ENCODE measurements around the gene COL20A1.
"Not testable (repeated sequence)": the region's sequence is repeated elsewhere in the genome, so short reads cannot be mapped to it uniquely, and the experiment has no call there.

Gene COL20A1

DNA sequence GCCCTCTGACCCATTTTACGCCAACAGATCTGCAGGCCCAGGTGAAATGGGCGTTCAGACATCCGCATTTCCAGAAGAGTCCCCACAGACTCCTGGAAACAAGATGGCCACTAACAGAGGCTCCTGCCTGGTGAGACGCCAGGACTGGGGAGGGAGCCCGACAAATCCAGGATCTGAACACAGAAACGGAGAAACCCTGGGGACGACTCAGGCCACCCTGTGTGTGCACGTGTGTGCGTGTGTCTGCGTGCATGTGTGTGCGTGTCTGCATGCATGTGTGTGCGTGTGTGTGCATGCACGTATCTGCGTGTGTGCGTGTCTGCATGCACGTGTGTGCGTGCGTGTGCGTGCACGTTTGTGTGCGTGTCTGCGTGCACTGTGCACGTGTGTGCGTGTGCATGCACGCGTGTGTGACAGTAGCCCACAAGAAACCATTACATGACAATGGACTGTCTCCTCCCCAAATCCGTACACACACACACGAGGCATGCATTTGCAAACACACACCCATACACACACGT, 43.3 kb downstream of the COL20A1 start:
- DNase-seq, result no peak

GRCh38 chr20:63337786-63338420, 44.9 kb downstream of the COL20A1 start:
- no peak for DNase-seq

DNA sequence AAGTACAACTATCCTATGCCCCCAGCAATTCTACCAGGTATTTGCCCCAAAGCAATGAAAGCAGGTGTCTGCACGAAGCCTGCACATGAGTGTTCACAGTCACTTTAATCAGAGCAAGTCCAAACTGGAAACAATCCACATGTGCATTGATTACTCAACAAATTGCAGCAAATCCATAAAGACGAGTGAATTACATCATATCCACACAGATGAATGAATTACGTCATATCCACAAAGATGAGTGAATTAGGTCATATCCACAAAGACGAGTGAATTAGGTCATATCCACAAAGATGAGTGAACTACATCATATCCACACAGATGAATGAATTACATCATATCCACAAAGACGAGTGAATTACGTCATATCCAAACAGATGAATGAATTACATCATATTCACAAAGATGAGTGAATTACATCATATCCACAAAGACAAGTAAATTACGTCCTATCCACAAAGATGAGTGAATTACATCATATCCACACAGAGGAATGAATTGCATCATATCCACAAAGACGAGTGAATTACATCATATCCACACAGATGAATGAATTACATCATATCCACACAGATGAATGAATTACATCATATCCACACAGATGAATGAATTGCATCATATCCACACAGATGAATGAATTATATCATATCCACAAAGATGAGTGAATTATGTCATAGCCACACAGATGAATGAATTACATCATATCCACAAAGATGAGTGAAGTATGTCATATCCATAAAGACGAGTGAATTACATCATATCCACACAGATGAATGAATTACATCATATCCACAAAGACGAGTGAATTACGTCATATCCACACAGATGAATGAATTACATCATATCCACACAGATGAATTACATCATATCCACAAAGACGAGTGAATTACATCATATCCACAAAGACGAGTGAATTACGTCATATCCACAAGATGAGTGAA, 46.4 kb downstream of the COL20A1 start:
- DNase-seq, result not testable (repeated sequence)

GRCh38 chr20:63340158-63340688, 47.2 kb downstream of the COL20A1 start:
- DNase-seq, result not testable (repeated sequence)

DNA sequence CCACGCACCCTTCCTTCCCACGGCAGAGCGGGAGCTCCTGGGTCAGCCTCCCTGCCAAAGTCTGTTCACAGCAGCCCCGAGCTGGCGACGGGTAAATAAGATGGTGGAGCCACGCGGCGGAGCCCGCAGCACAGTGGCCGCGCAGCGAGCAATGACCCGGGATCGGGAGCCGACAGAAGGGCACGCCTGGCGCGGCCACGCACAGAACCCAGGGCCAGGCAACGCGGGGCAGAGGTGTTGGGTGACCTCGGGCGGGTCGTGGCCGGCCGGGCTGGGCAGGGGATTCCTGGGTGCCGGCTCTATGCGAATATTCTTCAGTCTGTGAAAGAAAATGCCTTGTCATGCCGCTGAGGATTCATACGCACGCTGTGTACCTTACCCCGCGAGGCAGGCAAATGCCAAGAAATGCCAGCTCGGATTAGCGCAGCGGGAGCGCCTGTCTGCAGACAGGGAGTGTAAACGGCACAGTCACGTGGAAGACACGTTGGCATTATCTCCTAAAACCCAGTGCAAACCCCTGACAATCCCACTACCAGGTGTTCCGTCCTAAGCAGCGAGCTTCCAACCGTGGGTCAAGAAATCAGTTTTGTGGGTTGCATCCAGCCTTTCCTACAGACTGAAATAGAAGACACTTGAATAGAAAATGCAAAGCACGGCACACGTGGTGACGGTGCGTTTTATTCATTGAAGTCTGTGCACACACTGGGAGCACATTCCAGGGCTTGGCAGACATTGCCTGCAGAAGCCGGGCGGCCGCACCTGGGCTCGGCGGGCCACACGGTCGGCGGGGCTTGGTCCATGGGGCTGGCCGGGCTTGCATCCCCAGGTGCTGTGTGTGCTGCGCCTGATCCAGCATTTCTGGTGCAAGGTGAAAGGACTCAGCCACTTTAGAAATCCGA, 49.8 kb downstream of the COL20A1 start:
- DNase-seq, result no peak

DNA sequence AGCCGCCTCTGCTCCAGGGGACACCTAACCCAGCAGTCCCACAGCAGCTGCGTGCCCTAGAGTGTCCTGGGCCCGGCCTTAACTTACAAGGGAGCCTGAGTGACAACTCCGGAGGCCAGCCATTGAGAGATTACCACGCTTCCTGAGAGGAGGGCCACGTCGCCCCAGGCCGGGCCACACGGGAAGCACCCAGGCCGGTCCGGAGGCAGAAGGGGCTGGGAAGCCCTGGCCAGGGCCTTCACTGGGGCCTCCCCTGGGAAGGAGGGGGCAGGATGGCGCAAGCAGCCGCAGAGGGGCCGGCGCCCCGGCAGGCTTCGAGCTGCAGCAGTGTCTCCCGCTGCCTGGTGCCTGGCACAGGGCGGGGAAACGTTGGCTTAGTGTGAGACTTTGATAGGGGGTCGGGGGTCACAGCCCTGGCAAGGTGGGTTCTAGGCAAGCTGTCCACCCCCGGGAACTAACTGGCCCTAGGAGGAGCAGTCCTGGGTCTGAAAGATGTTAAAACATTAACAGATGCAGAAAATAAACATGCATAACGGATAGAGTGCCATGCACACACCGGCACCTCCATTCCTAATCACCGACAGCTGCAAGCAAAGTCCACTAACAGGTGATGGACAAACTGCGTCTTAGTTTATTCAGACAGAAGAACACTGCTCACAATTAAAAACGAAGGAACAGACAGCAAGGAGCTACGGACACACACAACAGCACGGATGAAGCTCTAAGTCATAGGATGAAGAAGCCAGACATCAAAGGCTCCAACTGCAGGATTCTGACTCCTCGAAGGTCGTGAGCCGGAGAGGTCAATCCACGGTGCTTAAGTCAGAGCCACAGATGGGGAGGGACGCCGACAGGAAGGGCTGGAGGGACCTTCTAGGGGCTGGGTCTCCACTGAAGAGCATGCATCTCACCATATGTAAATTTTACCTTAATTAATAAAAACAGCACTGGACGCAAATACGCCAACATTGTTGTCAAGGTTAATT, 50.8 kb downstream of the COL20A1 start:
- no peak for DNase-seq

- DNase-seq, result no peak
These were observed 51.8 kb downstream of the COL20A1 start for GRCh38 chr20:63344616-63345327.

DNA sequence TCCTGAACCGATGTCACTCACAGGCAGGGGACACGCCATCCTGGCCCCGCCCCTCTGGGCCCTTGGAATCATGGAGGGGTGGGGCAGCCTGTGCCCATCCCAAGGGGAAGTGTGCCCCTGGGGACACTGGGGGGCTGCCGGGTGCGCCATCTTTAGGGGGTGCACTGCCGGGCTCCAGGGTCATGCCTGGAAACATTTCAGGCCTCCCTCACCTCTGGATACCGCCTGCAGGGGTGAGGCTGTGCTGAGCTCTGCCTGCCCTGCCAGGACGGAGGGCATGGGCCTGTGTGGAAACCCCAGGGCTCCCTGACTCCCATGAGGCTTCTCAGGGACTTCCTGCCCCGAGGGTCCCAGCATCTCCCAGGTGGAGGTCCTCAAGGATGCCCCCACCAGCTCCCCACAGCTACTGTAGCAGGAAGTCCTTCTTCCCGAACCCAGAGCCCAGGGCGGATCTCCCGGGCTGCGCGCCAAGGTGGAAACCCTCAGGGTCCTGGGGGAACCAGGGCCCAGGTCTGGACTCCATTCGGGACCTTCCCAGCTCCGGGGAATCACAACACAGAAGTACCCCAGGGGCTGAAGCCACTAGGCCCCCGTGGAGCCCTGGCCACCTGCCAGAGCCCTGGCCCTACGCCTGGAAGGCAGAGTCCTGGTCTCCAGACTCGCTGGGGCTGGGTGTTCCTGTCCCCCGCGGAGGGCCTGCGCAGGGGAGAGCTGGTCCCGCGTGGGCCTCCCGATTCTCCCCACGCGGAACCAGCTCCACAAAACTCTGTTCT, 52.5 kb downstream of the COL20A1 start:
- no peak for DNase-seq

- DNase-seq, result no peak
These were observed 53.4 kb downstream of the COL20A1 start for GRCh38 chr20:63346131-63347080.

- no peak for DNase-seq
These were observed 54.2 kb downstream of the COL20A1 start for GRCh38 chr20:63347081-63347741.

- no peak for DNase-seq
These were observed 55.2 kb downstream of the COL20A1 start for GRCh38 chr20:63347950-63348827.

DNA sequence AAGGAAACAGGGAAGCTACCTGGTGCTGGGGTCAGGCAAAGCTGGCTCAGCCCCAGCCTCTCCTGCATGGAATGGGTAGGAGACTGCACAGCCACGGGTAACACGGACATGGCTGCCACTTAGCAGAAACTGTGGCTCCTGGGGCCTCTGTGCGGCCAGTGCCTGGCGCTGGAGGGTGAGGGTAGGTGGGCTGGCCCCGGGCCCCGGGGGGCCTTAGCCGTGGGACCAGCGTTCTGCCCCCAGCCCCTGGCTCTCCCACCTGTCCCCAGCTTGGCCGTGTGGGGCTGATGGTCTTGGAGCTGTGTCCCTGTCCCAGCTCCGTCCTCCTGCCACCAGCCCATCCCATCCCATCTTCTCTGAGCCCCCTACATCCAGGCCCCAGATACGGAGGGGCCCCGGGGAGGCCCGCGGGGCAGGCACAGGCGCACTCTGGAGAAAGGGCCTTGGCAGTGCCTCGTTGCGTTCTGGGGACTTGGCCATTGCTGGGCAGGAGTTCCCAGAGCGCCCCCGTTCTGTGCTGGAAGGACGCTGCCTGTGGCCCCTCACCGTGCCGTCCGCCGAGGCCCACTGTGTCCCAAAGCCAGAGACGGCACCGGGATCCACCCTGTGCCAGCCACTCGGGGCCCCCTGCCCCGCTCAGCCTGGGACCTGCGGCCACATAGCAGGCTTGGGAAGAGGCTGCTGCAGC, 56.0 kb downstream of the COL20A1 start:
- DNase-seq, result no peak

DNA sequence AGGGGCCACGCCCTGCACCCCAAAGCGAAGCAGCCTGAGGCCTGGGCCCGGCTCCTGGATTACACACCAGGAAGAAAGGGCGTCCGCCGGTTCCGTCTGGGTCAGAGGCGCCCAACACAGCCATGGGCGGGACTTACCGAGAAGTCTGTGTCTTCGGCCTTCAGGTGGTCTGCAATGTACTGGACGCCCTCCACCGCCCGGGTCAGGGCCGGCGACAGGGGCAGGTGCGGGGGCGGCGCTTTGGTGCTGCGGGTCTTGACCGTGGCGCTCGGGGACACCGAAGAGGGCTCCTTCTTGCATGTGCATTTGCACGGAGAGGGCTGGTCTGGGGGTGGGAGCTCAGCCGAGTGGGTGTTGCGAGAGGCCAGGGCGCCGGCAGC, 56.5 kb downstream of the COL20A1 start:
- no peak for DNase-seq

DNA sequence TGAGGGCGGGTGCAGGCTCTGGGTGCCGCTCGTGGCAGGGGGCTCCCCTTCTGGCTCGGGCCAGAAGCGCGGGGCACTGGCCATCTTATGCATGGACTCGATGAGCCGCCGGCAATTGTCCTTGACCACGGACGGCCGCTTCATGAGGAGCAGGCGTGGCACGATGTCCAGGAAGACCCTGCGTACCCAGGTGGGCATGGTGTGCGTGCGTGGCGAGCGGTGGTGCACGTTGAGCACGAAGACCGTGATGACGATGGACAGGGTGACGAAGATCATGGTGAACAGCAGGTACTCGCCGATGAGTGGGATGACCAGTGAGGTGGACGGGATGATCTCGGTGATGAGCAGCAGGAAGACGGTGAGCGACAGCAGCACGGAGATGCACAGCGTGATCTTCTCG, 57.2 kb downstream of the COL20A1 start:
- DNase-seq, result no peak

- no peak for DNase-seq
These were observed 57.8 kb downstream of the COL20A1 start for GRCh38 chr20:63350597-63351325.

DNA sequence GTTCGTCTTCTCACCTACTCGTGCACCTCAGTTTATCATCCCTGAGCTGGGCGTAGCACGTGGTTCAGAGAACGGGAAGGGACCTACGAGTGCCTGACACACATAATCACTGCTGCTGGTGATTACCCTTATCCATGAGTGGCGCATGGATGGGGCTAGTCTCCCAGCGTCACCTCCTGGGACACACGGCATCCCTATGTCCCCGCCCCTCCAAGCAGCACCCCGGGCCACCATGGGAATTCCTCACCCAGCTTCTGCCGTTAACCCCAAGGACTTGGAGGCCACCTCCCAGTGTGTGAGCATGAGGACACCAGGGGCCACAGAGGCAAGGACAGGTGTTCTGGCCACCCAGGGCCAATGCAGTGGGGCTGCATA, 58.3 kb downstream of the COL20A1 start:
- no peak for DNase-seq
